Measurements from ENCODE around the gene NEAT1.

DNA sequence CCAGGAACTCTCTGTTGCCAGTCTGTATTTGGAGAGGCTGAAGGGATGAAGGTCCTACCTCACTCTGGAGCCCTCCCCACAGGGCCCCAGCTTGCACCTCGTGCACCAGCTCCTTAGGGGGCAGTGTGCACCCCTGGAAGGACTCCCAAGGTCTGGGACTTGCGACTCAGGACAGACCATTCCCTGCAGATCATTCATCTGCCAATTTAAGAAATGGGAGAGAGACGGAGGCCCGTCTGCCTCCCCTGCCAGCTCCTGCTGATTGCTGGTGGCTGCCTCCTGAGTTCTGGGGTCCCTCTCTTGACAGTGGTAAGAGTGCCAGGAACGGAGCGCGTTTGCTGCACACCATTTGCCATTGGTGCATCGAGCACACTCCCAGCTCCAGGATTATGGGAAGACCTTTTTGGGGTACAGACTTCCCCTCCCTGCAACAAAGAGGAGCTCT lies 48.9 kb downstream of the NEAT1 start:
- TF ChIP-seq, protein P1, sequence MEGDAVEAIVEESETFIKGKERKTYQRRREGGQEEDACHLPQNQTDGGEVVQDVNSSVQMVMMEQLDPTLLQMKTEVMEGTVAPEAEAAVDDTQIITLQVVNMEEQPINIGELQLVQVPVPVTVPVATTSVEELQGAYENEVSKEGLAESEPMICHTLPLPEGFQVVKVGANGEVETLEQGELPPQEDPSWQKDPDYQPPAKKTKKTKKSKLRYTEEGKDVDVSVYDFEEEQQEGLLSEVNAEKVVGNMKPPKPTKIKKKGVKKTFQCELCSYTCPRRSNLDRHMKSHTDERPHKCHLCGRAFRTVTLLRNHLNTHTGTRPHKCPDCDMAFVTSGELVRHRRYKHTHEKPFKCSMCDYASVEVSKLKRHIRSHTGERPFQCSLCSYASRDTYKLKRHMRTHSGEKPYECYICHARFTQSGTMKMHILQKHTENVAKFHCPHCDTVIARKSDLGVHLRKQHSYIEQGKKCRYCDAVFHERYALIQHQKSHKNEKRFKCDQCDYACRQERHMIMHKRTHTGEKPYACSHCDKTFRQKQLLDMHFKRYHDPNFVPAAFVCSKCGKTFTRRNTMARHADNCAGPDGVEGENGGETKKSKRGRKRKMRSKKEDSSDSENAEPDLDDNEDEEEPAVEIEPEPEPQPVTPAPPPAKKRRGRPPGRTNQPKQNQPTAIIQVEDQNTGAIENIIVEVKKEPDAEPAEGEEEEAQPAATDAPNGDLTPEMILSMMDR (IDR thresholded peaks at IDR 0.05), result peak; percentile 48 to 83 (median 71)
- TF ChIP-seq POLR2A (IDR thresholded peaks at IDR 0.05), result peak in 2 of 3 donors; percentile 22 to 26

Data from body of pancreas (tissue), 4 donors.